ENCODE measurements around the gene INSL3. TPM values are rescaled to one million over a fixed set of nuclear protein-coding genes. Genes with fewer than 3 reads are reported as not detected.
"Not testable (repeated sequence)": the region's sequence is repeated elsewhere in the genome, so short reads cannot be mapped to it uniquely, and the experiment has no call there.

The INSL3 gene
- total and polyA plus RNA-seq, 4 donors: 1.5 TPM; not detected in 3

- no peak for TF ChIP-seq CTCF (IDR thresholded peaks at IDR 0.05; ENCODE audit: control extremely low read depth, extremely low read depth)
- Histone ChIP-seq H3K27me3 (ENCODE audit: control insufficient read depth in 3 of 3, insufficient read depth in 3 of 3, low read length in 2 of 3) (no peaks in the 10 kb centered on the region), H3K9ac (ENCODE audit: insufficient read depth in 1 of 2, low read length in 2 of 2) (no peak overlapping the region), H3K9me3 (ENCODE audit: control insufficient read depth in 4 of 4, insufficient read depth in 3 of 4, low read length in 3 of 4) (no peaks in the 10 kb centered on the region), H3K4me1 (ENCODE audit: control insufficient read depth in 5 of 5, insufficient read depth in 5 of 5, low read length in 5 of 5) (no peaks in the 10 kb centered on the region), H3K27ac (ENCODE audit: low read depth in 1 of 2, low read length in 1 of 2) (no peak overlapping the region), H3K36me3 (ENCODE audit: control insufficient read depth in 4 of 4, insufficient read depth in 4 of 4, low read length in 4 of 4) (no peaks in the 10 kb centered on the region), H3K4me3 (no peak overlapping the region)
- ATAC-seq (ENCODE audit: insufficient read depth, low FRiP score) (no peak), DNase-seq (no peak)
- 96 to 100% methylated on average over 14 of the region's 14 CpGs for WGBS, 2 donors
Observed at GRCh38 chr19:17787274-17787913, 33.9 kb downstream of the INSL3 start.

- H3K9ac ChIP-seq (ENCODE audit: insufficient read depth in 1 of 2, low read length in 2 of 2): no peak overlapping the region
- TF ChIP-seq CTCF (IDR thresholded peaks at IDR 0.05; ENCODE audit: control extremely low read depth, extremely low read depth): peak; percentile 52
Observed at GRCh38 chr19:17784201-17785008, 36.9 kb downstream of the INSL3 start.

GRCh38 chr19:17783721-17784120 lies 37.6 kb downstream of the INSL3 start:
- not testable (repeated sequence) for DNase-seq; H3K27me3 ChIP-seq (ENCODE audit: control insufficient read depth in 3 of 3, insufficient read depth in 3 of 3, low read length in 2 of 3); H3K27ac ChIP-seq (ENCODE audit: low read depth in 1 of 2, low read length in 1 of 2); H3K4me1 ChIP-seq (ENCODE audit: control insufficient read depth in 5 of 5, insufficient read depth in 5 of 5, low read length in 5 of 5); H3K9ac ChIP-seq (ENCODE audit: insufficient read depth in 1 of 2, low read length in 2 of 2); H3K4me3 ChIP-seq; ATAC-seq (ENCODE audit: insufficient read depth, low FRiP score); H3K36me3 ChIP-seq (ENCODE audit: control insufficient read depth in 4 of 4, insufficient read depth in 4 of 4, low read length in 4 of 4); H3K9me3 ChIP-seq (ENCODE audit: control insufficient read depth in 4 of 4, insufficient read depth in 3 of 4, low read length in 3 of 4)
- WGBS, 2 donors: 69 to 89% methylated on average over 5 of the region's 5 CpGs

More at GRCh38 chr19:17784201-17785008, 36.9 kb downstream of the INSL3 start:
- Histone ChIP-seq H3K9me3 (ENCODE audit: control insufficient read depth in 4 of 4, insufficient read depth in 3 of 4, low read length in 3 of 4) (no peaks in the 10 kb centered on the region), H3K36me3 (ENCODE audit: control insufficient read depth in 4 of 4, insufficient read depth in 4 of 4, low read length in 4 of 4) (no peaks in the 10 kb centered on the region), H3K27ac (ENCODE audit: low read depth in 1 of 2, low read length in 1 of 2) (no peak overlapping the region), H3K4me3 (no peak overlapping the region), H3K4me1 (ENCODE audit: control insufficient read depth in 5 of 5, insufficient read depth in 5 of 5, low read length in 5 of 5) (no peaks in the 10 kb centered on the region), H3K27me3 (ENCODE audit: control insufficient read depth in 3 of 3, insufficient read depth in 3 of 3, low read length in 2 of 3) (no peaks in the 10 kb centered on the region)
- DNase-seq (peak; percentile 66 to 72 (median 69)), ATAC-seq (ENCODE audit: insufficient read depth, low FRiP score) (peak; percentile 50)
- WGBS, 2 donors: 53 to 60% methylated on average over 30 to 32 of the region's 32 CpGs

- Histone ChIP-seq H3K27me3 (ENCODE audit: control insufficient read depth in 3 of 3, insufficient read depth in 3 of 3, low read length in 2 of 3) (peaks cover 0 to 2% (median 0%) of the 10 kb centered on the region in 3 donors), H3K4me3 (no peak overlapping the region), H3K9ac (ENCODE audit: insufficient read depth in 1 of 2, low read length in 2 of 2) (no peak overlapping the region), H3K9me3 (ENCODE audit: control insufficient read depth in 4 of 4, insufficient read depth in 3 of 4, low read length in 3 of 4) (peaks cover 0 to 1% (median 0%) of the 10 kb centered on the region in 4 donors), H3K4me1 (ENCODE audit: control insufficient read depth in 5 of 5, insufficient read depth in 5 of 5, low read length in 5 of 5) (peaks cover 0 to 2% (median 0%) of the 10 kb centered on the region in 5 donors), H3K36me3 (ENCODE audit: control insufficient read depth in 4 of 4, insufficient read depth in 4 of 4, low read length in 4 of 4) (no peaks in the 10 kb centered on the region), H3K27ac (ENCODE audit: low read depth in 1 of 2, low read length in 1 of 2) (no peak overlapping the region)
- TF ChIP-seq CTCF (IDR thresholded peaks at IDR 0.05; ENCODE audit: control extremely low read depth, extremely low read depth): no peak
- DNase-seq (no peak), ATAC-seq (ENCODE audit: insufficient read depth, low FRiP score) (no peak)
- 91 to 100% methylated on average over 2 of the region's 2 CpGs for WGBS, 2 donors
Observed at GRCh38 chr19:17780781-17781180, 40.5 kb downstream of the INSL3 start.
